ENCODE data around the gene CCL28. TPM values are rescaled to one million over a fixed set of nuclear protein-coding genes. Genes with fewer than 3 reads are reported as not detected.
"Not testable (repeated sequence)": the region's sequence is repeated elsewhere in the genome, so short reads cannot be mapped to it uniquely, and the experiment has no call there.

Gene CCL28
- polyA plus RNA-seq, 10 donors = 0.10 to 1.2 (median 0.24) TPM

DNA sequence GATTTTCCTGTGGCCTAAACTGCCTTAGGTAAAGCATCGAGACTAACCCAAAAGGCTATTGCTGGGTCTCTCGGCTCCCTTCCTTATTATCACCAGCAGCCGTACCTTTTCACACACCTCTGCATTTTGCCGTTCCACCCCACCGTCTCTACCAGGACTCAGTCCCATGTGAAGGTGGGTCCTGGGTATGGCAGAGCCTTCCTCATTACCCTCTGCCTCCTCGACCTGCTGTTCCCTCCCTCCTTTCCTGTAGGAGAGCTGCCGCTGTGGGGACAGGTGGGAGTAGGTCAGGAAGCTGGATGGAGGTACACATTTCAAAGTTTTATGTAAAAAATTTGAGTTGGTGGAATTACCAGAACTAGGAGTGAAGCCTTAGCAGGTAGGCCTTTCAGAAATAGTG is 1.8 kb downstream of the CCL28 start:
- DNase-seq = no peak

- no peak for DNase-seq
Measured at GRCh38 chr5:43409809-43410271, 2.4 kb downstream of the CCL28 start.

DNA sequence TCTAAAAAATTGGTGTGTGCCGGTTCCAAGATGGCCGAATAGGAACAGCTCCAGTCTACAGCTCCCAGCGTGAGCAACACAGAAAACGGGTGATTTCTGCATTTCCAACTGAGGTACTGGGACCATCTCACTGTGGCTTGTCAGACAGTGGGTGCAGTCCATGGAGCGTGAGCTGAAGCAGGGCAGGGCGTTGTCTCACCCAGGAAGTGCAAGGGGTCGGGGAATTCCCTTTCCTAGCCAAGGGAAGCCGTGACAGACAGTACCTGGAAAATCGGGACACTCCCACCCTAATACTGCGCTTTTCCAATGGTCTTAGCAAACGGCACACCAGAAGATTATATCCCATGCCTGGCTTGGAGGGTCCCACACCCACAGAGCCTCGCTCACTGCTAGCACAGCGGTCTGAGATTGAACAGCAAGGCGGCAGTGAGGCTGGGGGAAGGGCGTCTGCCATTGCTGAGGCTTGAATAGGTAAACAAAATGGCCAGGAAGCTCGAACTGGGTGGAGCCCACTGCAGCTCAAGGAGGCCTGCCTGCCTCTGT is 9.6 kb downstream of the CCL28 start:
- not testable (repeated sequence) for DNase-seq

- no peak for DNase-seq
Measured at GRCh38 chr5:43401827-43402226, 10.4 kb downstream of the CCL28 start.

DNA sequence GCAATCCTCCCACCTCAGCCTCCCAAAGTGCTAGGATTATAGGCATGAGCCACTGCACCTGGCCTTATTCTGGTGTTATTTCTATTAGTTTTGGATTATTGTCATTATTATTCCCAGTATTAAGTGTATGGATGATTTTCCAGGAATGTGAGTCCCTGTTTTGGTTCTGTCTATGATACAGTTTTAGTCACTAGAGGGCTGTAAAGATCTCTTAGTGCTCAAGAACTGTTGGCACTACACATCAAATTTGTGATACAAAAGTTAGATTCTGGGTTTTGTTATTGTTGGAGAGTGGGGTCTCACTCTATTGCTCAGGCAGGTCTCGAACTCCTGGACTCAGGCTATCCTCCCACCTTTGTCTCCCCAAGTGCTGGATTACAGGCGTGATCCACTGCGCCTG is 12.1 kb downstream of the CCL28 start:
- no peak for DNase-seq

- peak; percentile 2 to 68 (median 22) for DNase-seq
Measured at GRCh38 chr5:43396762-43397304, 15.4 kb downstream of the CCL28 start.

- no peak for DNase-seq
Measured at GRCh38 chr5:43390471-43390870, 21.7 kb downstream of the CCL28 start.

GRCh38 chr5:43389679-43390329 is 22.4 kb downstream of the CCL28 start:
- peak; percentile 62 to 78 (median 67) for DNase-seq

DNA sequence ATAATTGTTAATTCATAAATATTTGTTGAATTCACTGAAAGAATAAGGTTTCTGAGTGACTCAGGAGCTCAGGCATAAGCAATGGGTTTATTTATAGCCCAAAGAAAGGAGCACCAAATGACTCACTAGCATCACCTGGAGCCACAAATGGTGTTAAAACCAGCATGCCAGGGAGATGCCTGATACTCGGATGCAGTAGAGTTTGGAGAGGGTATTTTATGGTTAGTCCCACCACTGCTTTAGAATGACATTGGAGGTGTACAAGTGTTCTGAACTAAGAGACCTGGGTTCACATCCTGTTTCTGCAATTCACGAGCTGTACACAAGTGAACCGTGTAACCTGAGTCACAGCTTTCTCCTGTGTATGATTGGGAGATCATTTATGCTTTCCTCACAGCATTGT is 25.2 kb downstream of the CCL28 start:
- no peak for DNase-seq

DNA sequence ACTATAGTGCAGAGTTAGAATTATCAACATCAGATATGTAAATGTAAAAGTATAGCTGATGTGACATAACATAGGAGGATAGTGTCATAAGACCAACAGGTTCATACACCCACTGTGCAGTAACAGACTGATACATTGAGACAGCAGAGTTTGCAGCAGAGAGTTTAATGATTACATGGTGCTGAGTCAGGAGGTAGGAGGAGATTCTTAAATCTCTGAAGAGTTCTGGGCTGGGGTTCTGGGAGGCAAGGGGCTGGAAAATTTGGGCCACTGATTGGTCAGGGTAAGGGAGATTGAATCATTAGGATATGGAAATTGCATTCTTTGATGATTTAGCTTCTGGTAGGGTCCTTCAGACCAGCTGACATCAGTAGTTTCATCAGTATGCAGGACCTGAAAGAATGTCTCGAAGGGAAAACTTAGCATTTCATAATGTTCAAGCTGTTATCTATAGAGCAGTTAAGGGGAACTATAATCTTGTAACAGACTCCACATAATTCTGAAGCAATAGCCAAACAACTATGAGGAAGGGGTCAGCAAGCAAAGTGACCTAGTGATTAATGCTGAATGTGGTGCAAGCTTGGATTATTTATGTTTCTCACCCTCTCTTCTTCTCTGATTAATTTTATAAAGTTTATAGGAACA is 35.6 kb downstream of the CCL28 start:
- no peak for DNase-seq

DNA sequence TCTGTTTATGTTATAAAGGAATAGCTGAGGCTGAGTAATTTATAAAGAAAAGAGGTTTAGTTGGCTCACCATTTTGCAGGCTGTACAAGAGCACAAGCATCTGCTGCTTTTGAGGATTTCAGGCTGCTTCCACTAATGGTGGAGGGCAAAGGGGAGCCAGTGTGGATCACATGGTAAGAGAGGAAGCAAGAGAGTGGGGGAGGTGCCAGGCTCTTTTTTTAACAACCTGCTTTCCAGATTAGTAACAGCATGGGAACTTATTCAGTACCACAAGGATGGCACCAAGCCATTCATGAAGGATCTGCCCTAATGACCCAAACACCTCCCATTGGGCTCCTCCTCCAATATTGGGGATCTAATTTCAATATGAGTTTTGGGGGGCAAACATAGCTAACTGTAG is 40.4 kb downstream of the CCL28 start:
- no peak for DNase-seq

GRCh38 chr5:43370352-43370751 is 41.8 kb downstream of the CCL28 start:
- DNase-seq = no peak

DNA sequence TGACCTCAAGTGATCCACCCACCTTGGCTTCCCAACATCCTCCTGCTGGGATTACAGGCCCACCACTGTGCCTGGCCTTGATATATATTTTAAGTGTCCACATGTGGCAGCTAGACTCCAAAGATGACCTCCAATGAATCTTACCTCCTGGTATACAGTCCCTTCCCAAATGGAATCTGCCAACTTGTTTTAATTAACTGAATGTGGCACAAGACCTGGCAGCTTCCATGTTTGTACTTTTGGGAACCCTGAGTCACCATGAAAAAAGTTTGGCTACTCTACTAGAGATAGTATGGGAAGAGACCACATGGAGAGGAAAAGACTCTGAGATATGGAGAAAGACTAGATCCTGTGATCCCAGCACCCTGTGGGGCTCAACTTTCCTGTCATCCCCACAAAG is 42.5 kb downstream of the CCL28 start:
- no peak for DNase-seq

DNA sequence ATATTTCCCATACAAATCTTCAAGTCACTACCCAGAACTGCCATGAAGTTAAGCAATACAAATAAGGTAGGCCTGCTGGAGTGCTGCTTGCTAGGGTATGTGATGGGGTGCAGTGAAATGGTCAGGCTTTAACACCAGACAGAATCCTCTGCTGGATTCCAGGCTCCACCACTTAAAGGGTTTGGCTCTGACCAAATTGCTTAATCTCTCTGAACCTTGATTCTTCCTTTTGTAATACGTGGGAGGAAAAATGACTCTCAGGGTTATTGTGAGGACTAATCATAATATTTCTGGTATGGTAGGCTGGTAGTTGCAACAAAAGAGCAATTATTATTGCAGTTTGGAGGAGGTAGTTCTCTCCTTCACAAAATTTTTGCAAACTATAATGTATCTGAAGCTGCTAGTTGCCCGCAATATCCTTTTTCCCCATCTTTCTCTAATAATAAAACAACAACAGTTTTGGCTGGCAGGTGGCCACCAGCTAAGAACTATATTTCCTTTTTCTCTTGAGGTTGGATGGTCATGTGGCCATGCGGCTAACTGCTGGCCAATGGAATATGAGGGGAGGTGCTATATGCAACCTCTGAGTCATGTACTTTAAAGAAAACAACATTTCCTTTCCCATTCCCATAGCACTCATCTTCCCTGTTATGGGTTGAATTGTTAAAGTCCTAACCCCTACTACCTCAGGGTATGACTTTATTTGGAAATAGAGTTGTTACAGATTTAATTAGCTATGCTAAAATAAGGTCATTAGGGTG is 44.1 kb downstream of the CCL28 start:
- DNase-seq = no peak

DNA sequence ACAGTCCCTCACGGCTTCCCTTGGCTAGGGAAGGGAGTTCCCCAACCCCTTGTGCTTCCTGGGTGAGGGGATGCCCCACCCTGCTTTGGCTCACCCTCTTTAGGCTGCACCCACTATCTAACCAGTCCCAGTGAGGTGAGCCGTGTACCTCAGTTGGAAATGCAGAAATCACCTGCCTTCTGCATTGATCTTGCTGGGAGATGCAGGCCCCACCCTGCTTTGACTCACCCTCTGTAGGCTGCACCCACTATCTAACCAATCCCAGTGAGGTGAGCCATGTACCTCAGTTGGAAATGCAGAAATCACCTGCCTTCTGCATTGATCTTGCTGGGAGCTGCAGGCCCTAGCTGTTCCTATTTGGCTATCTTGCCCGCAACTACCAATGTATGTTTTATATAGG is 44.7 kb downstream of the CCL28 start:
- no peak for DNase-seq

DNA sequence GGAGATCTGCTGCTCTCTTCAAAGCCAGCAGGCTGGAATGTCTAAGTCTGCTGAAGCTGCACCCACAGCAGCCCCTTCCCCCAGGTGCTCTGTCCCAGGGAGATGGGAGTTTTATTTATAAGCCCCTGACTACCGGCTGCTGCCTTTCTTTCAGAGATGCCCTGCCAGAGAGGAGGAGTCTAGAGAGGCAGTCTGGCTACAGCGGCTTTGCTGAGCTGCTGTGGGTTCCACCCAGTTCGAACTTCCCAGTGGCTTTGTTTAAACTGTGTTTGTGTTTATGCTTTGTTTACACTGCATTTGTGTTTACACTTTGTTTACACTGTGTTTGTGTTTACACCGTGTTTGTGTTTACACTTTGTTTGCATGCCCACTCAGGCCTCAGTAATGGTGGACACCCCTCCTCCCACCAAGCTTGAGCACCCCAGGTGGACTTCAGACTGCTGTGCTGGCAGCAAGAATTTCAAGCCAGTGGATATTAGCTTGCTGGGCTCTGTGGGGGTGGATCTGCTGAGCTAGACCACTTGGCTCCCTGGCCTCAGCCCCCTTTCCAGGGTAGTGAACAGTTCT is 45.4 kb downstream of the CCL28 start:
- not testable (repeated sequence) for DNase-seq

GRCh38 chr5:43365155-43365554 is 47.0 kb downstream of the CCL28 start:
- DNase-seq = not testable (repeated sequence)

GRCh38 chr5:43363445-43364152 is 48.6 kb downstream of the CCL28 start:
- DNase-seq = no peak

DNA sequence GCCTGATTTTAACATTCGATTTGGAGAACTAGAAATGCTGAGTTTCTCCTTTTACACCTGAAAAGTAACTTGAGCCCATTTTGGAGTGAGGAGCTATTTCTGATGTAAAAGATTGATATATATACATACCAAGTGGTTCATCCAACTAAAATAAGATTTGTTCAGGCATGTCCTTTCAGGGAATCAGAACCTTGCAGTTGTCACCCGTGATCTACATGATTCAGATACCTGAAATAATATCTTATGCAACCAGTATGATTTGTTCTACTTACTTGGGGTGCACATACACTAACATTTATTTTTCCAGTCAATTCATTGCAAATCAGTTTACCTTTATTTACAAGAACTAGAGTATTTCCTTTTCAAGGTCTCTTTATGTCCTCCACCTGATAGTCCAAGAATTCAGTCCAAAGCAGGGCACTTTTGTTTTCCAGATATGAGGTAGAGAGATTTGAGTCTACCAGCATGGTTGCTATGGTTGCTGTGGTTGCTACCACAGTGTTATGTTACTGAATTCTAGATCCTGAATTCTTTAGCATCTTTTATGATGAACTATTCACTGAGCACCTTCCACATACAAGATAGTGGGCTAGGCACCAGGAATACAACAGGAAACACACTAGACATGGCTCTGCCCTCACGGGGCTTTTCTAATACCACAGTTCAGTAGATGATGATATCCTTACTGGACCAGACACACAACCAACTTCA is 49.3 kb downstream of the CCL28 start:
- no peak for DNase-seq

DNA sequence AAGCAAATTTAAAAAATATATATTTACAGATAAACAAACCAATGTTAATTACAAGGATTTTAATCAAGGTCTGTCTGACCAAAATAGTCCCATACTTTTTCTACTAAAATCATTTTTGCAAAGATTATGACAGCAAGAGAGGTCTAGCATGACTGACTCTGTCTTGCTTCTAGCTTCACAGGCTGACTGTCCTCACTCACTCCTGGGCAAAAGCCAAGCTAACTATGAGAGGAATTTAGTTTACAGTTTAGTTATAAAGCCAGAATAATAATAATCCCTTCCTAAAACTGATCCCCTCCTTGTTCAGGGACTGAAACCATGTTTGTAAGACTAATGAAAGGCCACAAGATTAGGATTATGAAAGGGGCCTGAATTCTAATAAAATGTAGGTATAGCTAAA is 53.5 kb downstream of the CCL28 start:
- DNase-seq = no peak

DNA sequence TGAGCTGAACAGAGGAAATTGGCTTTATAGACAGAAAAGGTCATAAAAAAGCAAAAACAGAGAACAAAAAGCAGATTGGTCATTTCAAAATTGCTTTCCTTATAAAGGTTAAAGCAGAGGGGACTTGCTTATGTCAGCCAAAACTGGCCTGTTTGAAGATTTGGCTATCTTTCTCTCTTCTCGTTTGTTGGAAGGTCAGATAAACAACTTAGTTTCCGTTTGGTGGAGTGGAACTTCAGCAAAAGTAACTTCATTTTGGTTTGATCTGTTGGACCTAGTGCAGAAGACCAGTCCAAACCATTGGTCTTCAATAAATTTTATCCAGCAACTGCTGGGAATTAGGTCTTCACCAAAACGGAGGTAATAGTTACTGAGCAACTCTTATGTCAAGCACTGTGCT is 53.9 kb downstream of the CCL28 start:
- no peak for DNase-seq

Measured in muscle of back (tissue), 11 donors.